ENCODE measurements around the gene C7orf57.

DNA sequence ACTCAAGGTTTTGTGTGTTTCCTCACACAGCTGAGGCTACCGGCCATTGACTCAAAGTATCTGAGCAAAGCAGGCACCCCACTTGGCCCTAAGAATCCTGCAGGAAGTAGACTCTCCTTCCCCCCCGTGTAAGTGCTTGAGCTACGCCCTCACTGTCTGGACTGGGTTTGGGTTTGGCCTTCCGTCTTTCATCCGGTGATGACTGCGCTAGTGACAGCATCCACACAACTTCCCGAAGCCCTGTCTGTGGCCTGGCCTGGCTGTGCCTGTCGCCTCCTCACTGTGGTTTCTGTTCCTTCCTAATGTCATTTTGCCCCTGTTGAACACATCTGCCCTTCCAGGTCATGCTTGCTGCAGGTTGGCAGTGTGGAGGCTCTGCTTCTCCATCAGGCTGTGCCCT, 14.5 kb downstream of the C7orf57 start:
- TF ChIP-seq EZH2 (IDR thresholded peaks at IDR 0.05; ENCODE audit: borderline replicate concordance, control insufficient read depth, low read depth, low read length) (no peak), CBX3 (IDR thresholded peaks at IDR 0.05; ENCODE audit: borderline replicate concordance, low read depth) (no peak), SPI1 (IDR thresholded peaks at IDR 0.05; ENCODE audit: borderline replicate concordance, insufficient read depth, low read depth, low read length) (no peak), CREB1 (IDR thresholded peaks at IDR 0.05; ENCODE audit: low read depth) (no peak), JUNB (IDR thresholded peaks at IDR 0.05) (no peak), SMC3 (IDR thresholded peaks at IDR 0.05; ENCODE audit: borderline replicate concordance, low read length) (no peak)
- TF ChIP-seq, protein P1, sequence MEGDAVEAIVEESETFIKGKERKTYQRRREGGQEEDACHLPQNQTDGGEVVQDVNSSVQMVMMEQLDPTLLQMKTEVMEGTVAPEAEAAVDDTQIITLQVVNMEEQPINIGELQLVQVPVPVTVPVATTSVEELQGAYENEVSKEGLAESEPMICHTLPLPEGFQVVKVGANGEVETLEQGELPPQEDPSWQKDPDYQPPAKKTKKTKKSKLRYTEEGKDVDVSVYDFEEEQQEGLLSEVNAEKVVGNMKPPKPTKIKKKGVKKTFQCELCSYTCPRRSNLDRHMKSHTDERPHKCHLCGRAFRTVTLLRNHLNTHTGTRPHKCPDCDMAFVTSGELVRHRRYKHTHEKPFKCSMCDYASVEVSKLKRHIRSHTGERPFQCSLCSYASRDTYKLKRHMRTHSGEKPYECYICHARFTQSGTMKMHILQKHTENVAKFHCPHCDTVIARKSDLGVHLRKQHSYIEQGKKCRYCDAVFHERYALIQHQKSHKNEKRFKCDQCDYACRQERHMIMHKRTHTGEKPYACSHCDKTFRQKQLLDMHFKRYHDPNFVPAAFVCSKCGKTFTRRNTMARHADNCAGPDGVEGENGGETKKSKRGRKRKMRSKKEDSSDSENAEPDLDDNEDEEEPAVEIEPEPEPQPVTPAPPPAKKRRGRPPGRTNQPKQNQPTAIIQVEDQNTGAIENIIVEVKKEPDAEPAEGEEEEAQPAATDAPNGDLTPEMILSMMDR (IDR thresholded peaks at IDR 0.05 in 2 of 3, conservative IDR thresholded peaks at IDR 0.05 in 1 of 3; ENCODE audit: control insufficient read depth in 2 of 3, extremely low read depth in 1 of 3, insufficient read depth in 1 of 3, low read depth in 3 of 3, low read length in 3 of 3) = no peak
- TF ChIP-seq, protein P2, sequence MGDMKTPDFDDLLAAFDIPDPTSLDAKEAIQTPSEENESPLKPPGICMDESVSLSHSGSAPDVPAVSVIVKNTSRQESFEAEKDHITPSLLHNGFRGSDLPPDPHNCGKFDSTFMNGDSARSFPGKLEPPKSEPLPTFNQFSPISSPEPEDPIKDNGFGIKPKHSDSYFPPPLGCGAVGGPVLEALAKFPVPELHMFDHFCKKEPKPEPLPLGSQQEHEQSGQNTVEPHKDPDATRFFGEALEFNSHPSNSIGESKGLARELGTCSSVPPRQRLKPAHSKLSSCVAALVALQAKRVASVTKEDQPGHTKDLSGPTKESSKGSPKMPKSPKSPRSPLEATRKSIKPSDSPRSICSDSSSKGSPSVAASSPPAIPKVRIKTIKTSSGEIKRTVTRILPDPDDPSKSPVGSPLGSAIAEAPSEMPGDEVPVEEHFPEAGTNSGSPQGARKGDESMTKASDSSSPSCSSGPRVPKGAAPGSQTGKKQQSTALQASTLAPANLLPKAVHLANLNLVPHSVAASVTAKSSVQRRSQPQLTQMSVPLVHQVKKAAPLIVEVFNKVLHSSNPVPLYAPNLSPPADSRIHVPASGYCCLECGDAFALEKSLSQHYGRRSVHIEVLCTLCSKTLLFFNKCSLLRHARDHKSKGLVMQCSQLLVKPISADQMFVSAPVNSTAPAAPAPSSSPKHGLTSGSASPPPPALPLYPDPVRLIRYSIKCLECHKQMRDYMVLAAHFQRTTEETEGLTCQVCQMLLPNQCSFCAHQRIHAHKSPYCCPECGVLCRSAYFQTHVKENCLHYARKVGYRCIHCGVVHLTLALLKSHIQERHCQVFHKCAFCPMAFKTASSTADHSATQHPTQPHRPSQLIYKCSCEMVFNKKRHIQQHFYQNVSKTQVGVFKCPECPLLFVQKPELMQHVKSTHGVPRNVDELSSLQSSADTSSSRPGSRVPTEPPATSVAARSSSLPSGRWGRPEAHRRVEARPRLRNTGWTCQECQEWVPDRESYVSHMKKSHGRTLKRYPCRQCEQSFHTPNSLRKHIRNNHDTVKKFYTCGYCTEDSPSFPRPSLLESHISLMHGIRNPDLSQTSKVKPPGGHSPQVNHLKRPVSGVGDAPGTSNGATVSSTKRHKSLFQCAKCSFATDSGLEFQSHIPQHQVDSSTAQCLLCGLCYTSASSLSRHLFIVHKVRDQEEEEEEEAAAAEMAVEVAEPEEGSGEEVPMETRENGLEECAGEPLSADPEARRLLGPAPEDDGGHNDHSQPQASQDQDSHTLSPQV (IDR thresholded peaks at IDR 0.05) = no peak
- TF ChIP-seq, protein P3, sequence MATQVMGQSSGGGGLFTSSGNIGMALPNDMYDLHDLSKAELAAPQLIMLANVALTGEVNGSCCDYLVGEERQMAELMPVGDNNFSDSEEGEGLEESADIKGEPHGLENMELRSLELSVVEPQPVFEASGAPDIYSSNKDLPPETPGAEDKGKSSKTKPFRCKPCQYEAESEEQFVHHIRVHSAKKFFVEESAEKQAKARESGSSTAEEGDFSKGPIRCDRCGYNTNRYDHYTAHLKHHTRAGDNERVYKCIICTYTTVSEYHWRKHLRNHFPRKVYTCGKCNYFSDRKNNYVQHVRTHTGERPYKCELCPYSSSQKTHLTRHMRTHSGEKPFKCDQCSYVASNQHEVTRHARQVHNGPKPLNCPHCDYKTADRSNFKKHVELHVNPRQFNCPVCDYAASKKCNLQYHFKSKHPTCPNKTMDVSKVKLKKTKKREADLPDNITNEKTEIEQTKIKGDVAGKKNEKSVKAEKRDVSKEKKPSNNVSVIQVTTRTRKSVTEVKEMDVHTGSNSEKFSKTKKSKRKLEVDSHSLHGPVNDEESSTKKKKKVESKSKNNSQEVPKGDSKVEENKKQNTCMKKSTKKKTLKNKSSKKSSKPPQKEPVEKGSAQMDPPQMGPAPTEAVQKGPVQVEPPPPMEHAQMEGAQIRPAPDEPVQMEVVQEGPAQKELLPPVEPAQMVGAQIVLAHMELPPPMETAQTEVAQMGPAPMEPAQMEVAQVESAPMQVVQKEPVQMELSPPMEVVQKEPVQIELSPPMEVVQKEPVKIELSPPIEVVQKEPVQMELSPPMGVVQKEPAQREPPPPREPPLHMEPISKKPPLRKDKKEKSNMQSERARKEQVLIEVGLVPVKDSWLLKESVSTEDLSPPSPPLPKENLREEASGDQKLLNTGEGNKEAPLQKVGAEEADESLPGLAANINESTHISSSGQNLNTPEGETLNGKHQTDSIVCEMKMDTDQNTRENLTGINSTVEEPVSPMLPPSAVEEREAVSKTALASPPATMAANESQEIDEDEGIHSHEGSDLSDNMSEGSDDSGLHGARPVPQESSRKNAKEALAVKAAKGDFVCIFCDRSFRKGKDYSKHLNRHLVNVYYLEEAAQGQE (IDR thresholded peaks at IDR 0.05; ENCODE audit: low read depth, low read length) = no peak
